ENCODE results near the gene PLA2G2D. TPM values are rescaled to one million over a fixed set of nuclear protein-coding genes. Genes with fewer than 3 reads are reported as not detected.
A peak's percentile ranks its signal among the peaks of the same experiment; 100 is the strongest.

PLA2G2D gene
- total RNA-seq, 2 donors from 2014 or later, result not detected

- no peak for TF ChIP-seq CTCF (conservative IDR thresholded peaks at IDR 0.05)
- Histone ChIP-seq H3K4me3 (ENCODE audit: low read length) (no peak overlapping the region), H3K27ac (ENCODE audit: low read depth, low read length) (no peak overlapping the region), H3K4me1 (ENCODE audit: control insufficient read depth, insufficient read depth, low read length) (no peaks in the 10 kb centered on the region), H3K36me3 (ENCODE audit: control insufficient read depth, insufficient read depth, low read length) (no peaks in the 10 kb centered on the region), H3K9ac (ENCODE audit: extremely low read depth, low read length, poor library complexity, severe bottlenecking) (no peak overlapping the region), H3K9me3 (ENCODE audit: control insufficient read depth, low read length) (no peaks in the 10 kb centered on the region), H3K27me3 (ENCODE audit: control insufficient read depth, insufficient read depth, low read length, poor library complexity, severe bottlenecking) (no peaks in the 10 kb centered on the region)
- 94 to 95% methylated on average over 2 of the region's 2 CpGs for WGBS, 2 experiments (ENCODE audit: insufficient coverage in 1 of 2, insufficient read length in 1 of 2)
- H3K27me3 Mint-ChIP-seq (ENCODE audit: insufficient read depth), result no peaks in the 10 kb centered on the region
- no peak overlapping the region for H3K4me3 Mint-ChIP-seq
- no peak for DNase-seq
- H3K9me3 Mint-ChIP-seq, result no peaks in the 10 kb centered on the region
- H3K36me3 Mint-ChIP-seq (ENCODE audit: low read depth), result no peaks in the 10 kb centered on the region
- no peak overlapping the region for H3K27ac Mint-ChIP-seq
- H3K4me1 Mint-ChIP-seq, result peaks cover 32% of the 10 kb centered on the region
Measured at GRCh38 chr1:20082772-20083171, 36.6 kb downstream of the PLA2G2D start.

DNA sequence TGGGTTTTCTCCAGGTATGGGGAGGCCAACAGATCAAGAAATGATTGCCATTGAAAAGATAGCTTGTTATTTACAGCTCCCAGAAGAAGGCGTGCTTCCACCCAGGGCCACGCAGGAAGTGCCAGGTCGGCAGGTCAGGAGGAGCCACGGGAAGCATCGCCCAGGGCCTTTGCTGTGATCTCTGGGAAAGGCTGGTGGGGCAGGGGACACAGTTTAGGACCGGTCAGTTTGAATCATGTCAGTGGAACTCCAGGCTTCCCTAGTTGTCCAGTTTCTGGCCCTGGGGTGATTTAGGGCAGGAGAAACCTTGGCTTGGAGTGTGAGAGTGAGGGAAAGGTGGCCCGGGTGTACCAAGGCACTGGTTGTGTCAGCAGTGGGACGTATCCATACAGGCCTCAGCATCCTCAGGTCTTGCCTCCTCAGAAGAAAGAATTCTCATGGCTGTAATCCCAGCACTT lies 38.0 kb downstream of the PLA2G2D start:
- H3K4me3 Mint-ChIP-seq, result no peak overlapping the region
- no peak for DNase-seq
- no peaks in the 10 kb centered on the region for H3K36me3 Mint-ChIP-seq (ENCODE audit: low read depth)
- Histone ChIP-seq H3K27ac (ENCODE audit: low read depth, low read length) (no peak overlapping the region), H3K4me3 (ENCODE audit: low read length) (no peak overlapping the region), H3K27me3 (ENCODE audit: control insufficient read depth, insufficient read depth, low read length, poor library complexity, severe bottlenecking) (no peaks in the 10 kb centered on the region), H3K4me1 (ENCODE audit: control insufficient read depth, insufficient read depth, low read length) (no peaks in the 10 kb centered on the region), H3K36me3 (ENCODE audit: control insufficient read depth, insufficient read depth, low read length) (no peaks in the 10 kb centered on the region), H3K9me3 (ENCODE audit: control insufficient read depth, low read length) (peaks cover 6% of the 10 kb centered on the region), H3K9ac (ENCODE audit: extremely low read depth, low read length, poor library complexity, severe bottlenecking) (no peak overlapping the region)
- no peak overlapping the region for H3K27ac Mint-ChIP-seq
- WGBS, 2 experiments (ENCODE audit: insufficient coverage in 1 of 2, insufficient read length in 1 of 2), result 88 to 96% methylated on average over 4 to 8 of the region's 8 CpGs
- H3K9me3 Mint-ChIP-seq, result no peaks in the 10 kb centered on the region
- H3K4me1 Mint-ChIP-seq, result peaks cover 32% of the 10 kb centered on the region
- TF ChIP-seq CTCF (conservative IDR thresholded peaks at IDR 0.05), result no peak
- no peaks in the 10 kb centered on the region for H3K27me3 Mint-ChIP-seq (ENCODE audit: insufficient read depth)

DNA sequence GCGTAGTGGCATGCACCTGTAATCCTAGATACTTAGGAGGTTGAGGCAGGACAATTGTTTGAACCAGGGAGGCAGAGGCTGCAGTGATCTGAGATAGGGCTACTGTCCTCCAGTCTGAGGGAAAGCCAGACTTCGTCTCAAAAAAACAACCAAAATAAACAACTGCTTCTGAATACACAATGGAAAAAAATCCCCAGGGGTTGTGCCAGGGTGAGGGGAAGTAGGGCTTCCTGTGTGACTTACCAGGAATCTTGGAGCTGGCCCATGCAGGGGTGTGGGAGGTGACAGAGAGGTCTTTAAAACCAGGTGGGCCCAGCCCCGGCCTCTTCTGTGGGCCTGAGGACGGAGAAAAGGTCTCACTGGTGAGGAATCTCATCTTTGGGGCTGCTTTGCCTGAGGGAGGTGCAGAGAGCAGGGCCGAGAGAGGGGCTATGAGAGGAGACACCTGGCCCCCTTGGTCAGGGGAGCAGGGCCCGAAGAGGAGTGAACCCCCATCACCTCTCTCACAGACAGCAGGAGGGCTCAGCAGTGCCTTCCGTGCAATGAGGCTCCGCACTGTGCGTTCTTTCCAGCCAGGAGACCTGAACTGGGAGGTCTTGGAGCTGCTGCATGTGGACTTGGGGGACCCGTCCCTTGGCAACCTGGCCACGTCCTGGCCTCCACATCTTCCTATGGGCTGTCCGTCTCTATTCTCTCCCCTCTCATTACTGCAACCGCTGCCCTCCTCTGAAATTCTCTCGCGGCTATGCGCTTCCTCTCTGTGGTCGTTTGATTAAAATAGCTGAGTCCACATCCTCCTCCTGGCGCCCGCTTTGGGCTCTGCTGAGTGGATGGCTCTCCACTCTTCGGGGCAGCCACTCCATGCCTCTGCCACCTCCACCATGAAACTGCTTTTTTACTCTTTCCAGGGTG lies 38.6 kb downstream of the PLA2G2D start:
- Histone ChIP-seq H3K9ac (ENCODE audit: extremely low read depth, low read length, poor library complexity, severe bottlenecking) (no peak overlapping the region), H3K4me3 (ENCODE audit: low read length) (no peak overlapping the region), H3K27ac (ENCODE audit: low read depth, low read length) (no peak overlapping the region), H3K9me3 (ENCODE audit: control insufficient read depth, low read length) (peaks cover 6% of the 10 kb centered on the region), H3K4me1 (ENCODE audit: control insufficient read depth, insufficient read depth, low read length) (no peaks in the 10 kb centered on the region), H3K36me3 (ENCODE audit: control insufficient read depth, insufficient read depth, low read length) (no peaks in the 10 kb centered on the region), H3K27me3 (ENCODE audit: control insufficient read depth, insufficient read depth, low read length, poor library complexity, severe bottlenecking) (no peaks in the 10 kb centered on the region)
- H3K4me1 Mint-ChIP-seq, result peaks cover 32% of the 10 kb centered on the region
- 93 to 94% methylated on average over 11 to 20 of the region's 20 CpGs for WGBS, 2 experiments (ENCODE audit: insufficient coverage in 1 of 2, insufficient read length in 1 of 2)
- no peaks in the 10 kb centered on the region for H3K36me3 Mint-ChIP-seq (ENCODE audit: low read depth)
- H3K9me3 Mint-ChIP-seq, result no peaks in the 10 kb centered on the region
- peak; percentile 55 for DNase-seq
- no peak overlapping the region for H3K4me3 Mint-ChIP-seq
- H3K27ac Mint-ChIP-seq, result peak overlapping the region; percentile 30
- no peak for TF ChIP-seq CTCF (conservative IDR thresholded peaks at IDR 0.05)
- H3K27me3 Mint-ChIP-seq (ENCODE audit: insufficient read depth), result no peaks in the 10 kb centered on the region
